ENCODE data around the gene MRPL54. TPM values are rescaled to one million over a fixed set of nuclear protein-coding genes. Genes with fewer than 3 reads are reported as not detected.
"Not testable (repeated sequence)": the region's sequence is repeated elsewhere in the genome, so short reads cannot be mapped to it uniquely, and the experiment has no call there.

The MRPL54 gene
- total RNA-seq, 1 experiment from 2014 or later: 23.9 TPM

DNA sequence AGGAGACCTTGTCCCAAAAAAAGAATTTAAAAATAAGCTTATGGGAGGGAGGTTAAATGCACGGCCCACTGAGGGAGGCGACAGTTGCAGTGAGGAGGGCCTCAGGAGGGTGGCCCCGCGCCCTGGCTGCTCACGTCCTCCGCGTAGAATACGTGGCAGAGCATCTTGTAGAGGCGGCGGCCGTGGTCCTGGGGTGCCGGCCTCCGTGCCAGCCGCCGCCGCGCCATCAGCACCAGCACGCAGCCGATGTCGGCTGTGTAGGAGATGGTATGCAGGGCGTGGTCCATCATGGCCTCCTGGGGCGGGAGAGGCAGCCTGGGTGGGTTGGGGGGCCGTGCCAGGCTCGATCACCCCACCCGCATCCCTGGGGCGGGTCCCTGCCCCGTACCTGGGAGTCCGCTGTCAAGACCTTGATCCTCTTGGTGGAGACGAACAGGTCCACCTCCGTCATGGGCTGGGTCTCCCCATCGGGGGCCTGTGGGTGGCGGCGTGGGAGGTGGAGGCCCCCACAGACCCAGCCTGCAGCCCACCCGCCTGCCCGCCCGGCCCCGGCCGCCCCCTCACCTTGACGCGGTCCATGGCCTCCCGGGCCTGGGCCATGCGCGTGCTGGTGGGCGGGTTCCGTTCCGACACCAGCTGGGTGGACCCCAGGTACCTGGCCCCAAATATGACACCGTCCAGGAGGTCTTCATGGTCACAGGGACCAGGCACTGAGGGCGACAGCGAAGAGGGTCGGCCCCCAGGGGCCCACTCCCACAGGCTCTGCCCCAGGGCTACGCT lies 8.7 kb upstream of the MRPL54 start:
- Histone ChIP-seq H3K4me3 (no peak overlapping the region), H3K36me3 (no peaks in the 10 kb centered on the region), H3K27me3 (no peaks in the 10 kb centered on the region), H3K4me1 (no peaks in the 10 kb centered on the region), H3K27ac (no peak overlapping the region), H3K9me3 (replicated peaks) (no peaks in the 10 kb centered on the region)
- DNase-seq: no peak

DNA sequence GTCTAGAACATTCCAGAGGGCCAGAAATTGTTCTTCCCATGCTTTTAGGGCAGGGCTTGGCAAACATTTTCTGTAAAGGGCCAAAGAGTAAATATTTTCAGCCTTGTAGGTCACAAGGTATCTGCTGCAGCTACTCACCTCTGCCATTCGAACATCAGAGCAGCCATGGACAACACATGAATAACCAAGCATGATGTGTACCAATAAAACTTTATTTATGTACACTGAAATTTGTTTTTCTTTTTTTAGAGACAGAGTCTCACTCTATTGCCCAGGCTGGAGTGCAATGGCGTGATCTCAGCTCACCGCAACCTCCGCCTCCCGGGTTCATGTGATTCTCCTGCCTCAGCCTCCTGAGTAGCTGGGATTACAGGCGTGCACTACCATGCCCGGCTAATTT lies 4.8 kb upstream of the MRPL54 start:
- H3K9me3 ChIP-seq (replicated peaks); H3K27ac ChIP-seq; DNase-seq; H3K36me3 ChIP-seq; H3K27me3 ChIP-seq; H3K4me3 ChIP-seq; H3K4me1 ChIP-seq: not testable (repeated sequence)

- not testable (repeated sequence) for H3K4me3 ChIP-seq; H3K9me3 ChIP-seq (replicated peaks); H3K27me3 ChIP-seq; H3K27ac ChIP-seq; H3K36me3 ChIP-seq; DNase-seq; H3K4me1 ChIP-seq
Observed at GRCh38 chr19:3758297-3758696, 4.2 kb upstream of the MRPL54 start.

- H3K4me1 ChIP-seq: no peaks in the 10 kb centered on the region
- no peak overlapping the region for H3K4me3 ChIP-seq
Observed at GRCh38 chr19:3759482-3760254, 2.8 kb upstream of the MRPL54 start.

DNA sequence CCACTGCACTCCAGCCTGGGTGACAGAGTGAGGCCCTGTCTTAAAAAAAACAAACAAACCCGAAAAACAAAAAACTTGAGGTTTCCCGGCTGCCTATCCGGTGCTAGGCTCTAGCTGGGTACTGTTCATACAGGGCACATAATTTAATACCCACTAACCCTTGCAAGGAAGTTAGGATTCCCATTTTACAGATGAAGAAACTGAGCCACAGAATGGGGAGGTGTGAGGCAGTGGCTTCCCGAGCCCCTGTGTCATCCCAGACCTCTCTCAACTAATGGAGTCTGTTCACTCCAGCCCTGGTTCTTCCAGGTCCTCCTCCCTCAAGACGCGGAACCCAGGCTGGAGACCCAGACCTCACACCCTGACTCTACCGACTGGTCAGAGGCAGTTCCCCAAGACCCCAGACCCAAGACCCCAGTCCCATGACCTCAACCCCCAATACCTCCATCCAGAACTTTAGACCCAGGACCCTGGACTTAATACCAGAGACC lies 1.6 kb upstream of the MRPL54 start:
- Histone ChIP-seq H3K9me3 (replicated peaks) (no peaks in the 10 kb centered on the region), H3K4me1 (no peaks in the 10 kb centered on the region), H3K4me3 (peak overlapping the region; percentile 83), H3K27me3 (no peaks in the 10 kb centered on the region), H3K27ac (peak overlapping the region; percentile 26; the same call in 1 of the 2 replicates), H3K36me3 (no peaks in the 10 kb centered on the region)
- DNase-seq: peak in 1 of 2 experiments; percentile 16

More at GRCh38 chr19:3759482-3760254, 2.8 kb upstream of the MRPL54 start:
- H3K36me3 ChIP-seq: no peaks in the 10 kb centered on the region
- no peak overlapping the region for H3K27ac ChIP-seq
- H3K9me3 ChIP-seq (replicated peaks): no peaks in the 10 kb centered on the region
- no peak for DNase-seq
- H3K27me3 ChIP-seq: no peaks in the 10 kb centered on the region

DNA sequence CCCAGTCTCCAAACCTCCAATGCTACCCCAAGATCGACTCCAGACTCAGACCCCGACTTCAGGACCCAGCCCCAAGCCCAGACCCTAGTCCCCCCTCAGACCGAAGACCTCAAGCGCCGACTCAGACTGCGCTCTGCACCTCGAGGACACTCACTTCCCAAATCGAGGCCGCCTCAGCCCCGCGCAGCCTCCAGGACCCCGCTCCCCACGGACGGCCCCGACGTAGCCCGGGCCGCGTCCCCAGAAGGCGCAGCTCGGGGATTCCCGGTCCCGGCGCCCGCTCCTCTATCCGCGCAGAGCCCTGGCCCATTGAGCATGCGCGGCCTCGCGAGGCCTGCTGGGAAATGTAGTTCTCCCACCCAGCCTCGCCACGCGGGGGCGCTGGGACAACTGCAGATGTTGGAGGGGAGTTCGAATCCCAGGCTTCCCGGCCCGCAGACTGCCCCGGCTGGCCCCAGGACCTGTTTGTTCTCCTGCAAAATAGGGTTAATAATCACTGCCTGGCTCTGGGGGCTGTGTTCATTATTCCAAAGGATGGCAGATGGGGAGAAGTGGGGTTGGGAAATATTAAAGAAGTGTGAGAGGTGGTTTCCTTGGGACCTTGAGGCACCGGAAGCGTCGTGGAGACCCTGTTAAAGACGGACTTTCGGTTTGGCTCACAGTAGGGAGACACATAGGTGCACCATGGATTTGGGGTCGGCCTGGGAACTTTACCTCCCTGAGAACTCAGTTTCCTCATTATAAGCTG lies 926 bp upstream of the MRPL54 start, which contains the start of gene APBA3:
TSS of gene APBA3 (minus strand) at position 311 of the 748 bp plus-strand sequence. CDS start 1,428 bp downstream, outside the sequence.
- H3K27me3 ChIP-seq: no peaks in the 10 kb centered on the region
- peak; percentile 89 to 94 for DNase-seq
- H3K4me3 ChIP-seq: peak within 1 kb of the TSS; percentile 89
- no peaks in the 10 kb centered on the region for H3K9me3 ChIP-seq (replicated peaks)
- H3K4me1 ChIP-seq: no peaks in the 10 kb centered on the region
- peaks cover 3% of the 10 kb centered on the region; the same call in 1 of the 2 replicates for H3K36me3 ChIP-seq
- peak within 1 kb of the TSS; percentile 78 for H3K27ac ChIP-seq

DNA sequence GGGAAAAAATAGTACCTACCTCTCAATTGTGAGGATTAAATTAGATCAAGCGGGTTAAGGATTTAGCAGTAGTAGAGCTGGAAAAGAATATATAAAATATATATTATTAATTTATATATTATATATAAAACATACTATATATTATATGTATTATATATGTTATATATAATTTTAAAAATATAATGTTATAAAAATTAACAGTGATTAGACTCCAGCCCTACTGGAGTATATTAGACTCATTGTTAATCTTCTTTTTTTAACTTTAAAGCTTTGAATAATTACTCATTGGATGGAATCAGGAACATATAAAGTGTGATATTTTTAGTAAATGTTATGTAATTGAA lies 380 bp upstream of the MRPL54 start:
- H3K4me3 ChIP-seq: peak overlapping the region; percentile 89
- H3K4me1 ChIP-seq: no peaks in the 10 kb centered on the region
- H3K27ac ChIP-seq: no peak overlapping the region

GRCh38 chr19:3765121-3765520 lies 2.6 kb downstream of the MRPL54 start:
- Histone ChIP-seq H3K27ac (no peak overlapping the region), H3K4me1 (no peaks in the 10 kb centered on the region), H3K4me3 (no peak overlapping the region), H3K27me3 (no peaks in the 10 kb centered on the region), H3K36me3 (peaks cover 3% of the 10 kb centered on the region; the same call in 1 of the 2 replicates), H3K9me3 (replicated peaks) (no peaks in the 10 kb centered on the region)
- DNase-seq: no peak

More for the DNA sequence above, 380 bp upstream of the MRPL54 start:
- no peak for DNase-seq
- peaks cover 3% of the 10 kb centered on the region; the same call in 1 of the 2 replicates for H3K36me3 ChIP-seq
- H3K9me3 ChIP-seq (replicated peaks): no peaks in the 10 kb centered on the region
- no peaks in the 10 kb centered on the region for H3K27me3 ChIP-seq

- H3K36me3 ChIP-seq; H3K4me1 ChIP-seq; H3K4me3 ChIP-seq; H3K27me3 ChIP-seq; H3K9me3 ChIP-seq (replicated peaks); DNase-seq; H3K27ac ChIP-seq: not testable (repeated sequence)
Observed at GRCh38 chr19:3765757-3766156, 3.3 kb downstream of the MRPL54 start.

- no peak for DNase-seq
- H3K4me1 ChIP-seq: no peaks in the 10 kb centered on the region
- H3K36me3 ChIP-seq: peaks cover 3% of the 10 kb centered on the region; the same call in 1 of the 2 replicates
- H3K9me3 ChIP-seq (replicated peaks): no peaks in the 10 kb centered on the region
- no peaks in the 10 kb centered on the region for H3K27me3 ChIP-seq
- H3K27ac ChIP-seq: no peak overlapping the region
- no peak overlapping the region for H3K4me3 ChIP-seq
Observed at GRCh38 chr19:3766520-3766919, 4.0 kb downstream of the MRPL54 start.

GRCh38 chr19:3767050-3767449 lies 4.6 kb downstream of the MRPL54 start:
- Histone ChIP-seq H3K27ac (no peak overlapping the region), H3K9me3 (replicated peaks) (no peaks in the 10 kb centered on the region), H3K4me1 (no peaks in the 10 kb centered on the region), H3K27me3 (0 out of 2 replicates have a peak, but pooled peaks cover under 1% of the 10 kb centered on the region), H3K36me3 (peaks cover 3% of the 10 kb centered on the region; the same call in 1 of the 2 replicates), H3K4me3 (no peak overlapping the region)
- no peak for DNase-seq

DNA sequence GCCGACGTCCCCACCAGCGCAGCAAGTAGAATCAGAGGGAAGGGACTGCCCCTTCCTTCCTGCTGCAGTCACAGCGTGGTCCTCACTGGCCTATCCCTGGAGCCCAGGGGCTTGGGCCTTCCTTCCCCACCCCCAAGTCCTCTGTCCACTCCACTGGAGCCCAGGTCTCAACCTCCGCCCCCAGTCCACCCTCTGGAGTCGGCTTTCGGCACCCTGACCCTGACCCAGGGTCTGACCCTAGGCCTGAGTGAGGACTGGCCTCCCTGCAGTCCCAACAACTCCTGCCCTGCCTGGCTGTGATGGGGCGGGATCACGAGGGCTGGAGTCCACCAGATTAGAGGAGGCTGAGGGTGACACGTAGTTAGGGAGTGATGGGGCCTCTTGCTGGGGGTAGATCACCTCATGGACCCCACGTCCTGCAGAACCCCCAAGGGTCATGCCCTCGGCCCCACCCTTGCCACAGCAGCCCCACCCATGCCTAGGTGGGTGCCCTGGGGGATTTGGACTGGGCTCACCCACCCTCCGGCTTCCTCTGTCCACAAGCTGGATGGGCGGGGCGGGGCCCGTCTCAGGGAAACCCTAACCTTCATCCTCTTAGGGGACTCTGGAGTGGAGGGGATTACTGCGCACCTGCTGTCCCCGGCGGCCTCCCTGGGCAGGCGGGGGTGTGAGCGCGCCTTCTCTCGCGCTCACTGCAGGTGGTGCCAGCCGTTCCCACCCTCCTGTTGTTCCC lies 5.7 kb downstream of the MRPL54 start:
- Histone ChIP-seq H3K36me3 (peaks cover 3% of the 10 kb centered on the region; the same call in 1 of the 2 replicates), H3K27me3 (0 out of 2 replicates have a peak, but pooled peaks cover 6% of the 10 kb centered on the region), H3K9me3 (replicated peaks) (no peaks in the 10 kb centered on the region), H3K4me3 (no peak overlapping the region), H3K4me1 (no peaks in the 10 kb centered on the region), H3K27ac (no peak overlapping the region)
- DNase-seq: no peak

GRCh38 chr19:3768748-3769099 lies 6.2 kb downstream of the MRPL54 start:
- 0 out of 2 replicates have a peak, but pooled peaks cover 6% of the 10 kb centered on the region for H3K27me3 ChIP-seq
- H3K36me3 ChIP-seq: peaks cover 3% of the 10 kb centered on the region; the same call in 1 of the 2 replicates
- H3K27ac ChIP-seq: no peak overlapping the region
- H3K9me3 ChIP-seq (replicated peaks): no peaks in the 10 kb centered on the region
- no peaks in the 10 kb centered on the region for H3K4me1 ChIP-seq
- no peak for DNase-seq
- no peak overlapping the region for H3K4me3 ChIP-seq

- Histone ChIP-seq H3K4me1 (no peaks in the 10 kb centered on the region), H3K9me3 (replicated peaks) (no peaks in the 10 kb centered on the region), H3K4me3 (no peak overlapping the region), H3K27me3 (peaks cover 8% of the 10 kb centered on the region; the same call in 1 of the 2 replicates), H3K27ac (no peak overlapping the region), H3K36me3 (peaks cover 3% of the 10 kb centered on the region; the same call in 1 of the 2 replicates)
- DNase-seq: no peak
Observed at GRCh38 chr19:3769494-3769893, 7.0 kb downstream of the MRPL54 start.
